Neural progenitor cell (in vitro differentiated cells): ENCODE data around the gene SCAMP2. TPM values are rescaled to one million over a fixed set of nuclear protein-coding genes. Genes with fewer than 3 reads are reported as not detected.

ENCODE experiments used
- DNase-seq: peaks from one replicate; pipeline ENCODE4 v3.0.0-alpha.2; 2016; ENCODE audit warnings: low spot score
- H2AFZ ChIP-seq: fragments of 200-600 bp; sonication (generic); replicated peaks from 2 replicates; pipeline ENCODE4 v1.6.1; 2016; ENCODE audit warnings: antibody characterized with exemption
- H3F3A ChIP-seq: fragments of 200-600 bp; sonication (generic); 2 replicates; pipeline ENCODE4 v1.6.1; 2016; ENCODE audit warnings: antibody characterized with exemption, low read depth
- H3K27ac ChIP-seq: fragments of 200-600 bp; sonication (generic); 2 replicates; pipeline ENCODE4 v1.5.1; 2016; ENCODE audit warnings: mild to moderate bottlenecking
- H3K27me3 ChIP-seq: fragments of 200-600 bp; sonication (generic); 2 replicates; pipeline ENCODE4 v1.6.1; 2016; ENCODE audit warnings: mild to moderate bottlenecking, moderate library complexity
- H3K36me3 ChIP-seq: fragments of 200-600 bp; sonication (generic); 2 replicates; pipeline ENCODE4 v1.5.1; 2016
- H3K4me1 ChIP-seq: fragments of 200-600 bp; sonication (generic); 2 replicates; pipeline ENCODE4 v1.6.1; 2016; ENCODE audit warnings: mixed run types
- H3K4me2 ChIP-seq: fragments of 200-600 bp; sonication (generic); 2 replicates; pipeline ENCODE4 v1.6.1; 2016
- H3K4me3 ChIP-seq: fragments of 200-600 bp; sonication (generic); 2 replicates; pipeline ENCODE4 v1.5.1; 2016
- H3K79me2 ChIP-seq: fragments of 200-600 bp; sonication (generic); 2 replicates; pipeline ENCODE4 v1.6.1; 2016; ENCODE audit warnings: low read depth
- H3K9ac ChIP-seq: fragments of 200-600 bp; sonication (generic); 2 replicates; pipeline ENCODE4 v1.6.1; 2016
- H3K9me3 ChIP-seq: fragments of 200-600 bp; sonication (generic); 2 replicates; pipeline ENCODE4 v1.5.1; 2016; ENCODE audit warnings: low read depth
- H4K20me1 ChIP-seq: fragments of 200-600 bp; sonication (generic); 2 replicates; pipeline ENCODE4 v1.6.1; 2016; ENCODE audit warnings: low read depth
- H3K27ac Mint-ChIP-seq: 3 replicates; pipeline ENCODE4 v1.8.0; 2021; ENCODE audit warnings: mixed read lengths
- H3K27me3 Mint-ChIP-seq: 2 replicates; pipeline ENCODE4 v1.8.0; 2022; ENCODE audit warnings: low read depth, mild to moderate bottlenecking, inconsistent platforms, moderate library complexity, mixed read lengths; ENCODE audit not compliant: insufficient read depth
- H3K36me3 Mint-ChIP-seq: 3 replicates; pipeline ENCODE4 v1.8.0; 2021; ENCODE audit warnings: mixed read lengths
- H3K4me1 Mint-ChIP-seq: 3 replicates; pipeline ENCODE4 v1.8.0; 2021; ENCODE audit warnings: mixed read lengths
- H3K4me3 Mint-ChIP-seq: 3 replicates; pipeline ENCODE4 v1.8.0; 2021; ENCODE audit warnings: mild to moderate bottlenecking, moderate library complexity, mixed read lengths
- H3K9me3 Mint-ChIP-seq: 3 replicates; pipeline ENCODE4 v1.8.0; 2020; ENCODE audit warnings: mixed read lengths
- CTCF ChIP-seq: fragments of 200-600 bp; sonication (generic); IDR thresholded peaks from 2 replicates; pipeline ENCODE4 v1.5.1; 2017; ENCODE audit warnings: antibody characterized with exemption, mild to moderate bottlenecking
- EZH2 ChIP-seq: fragments of 200-600 bp; sonication (generic); IDR thresholded peaks from 2 replicates; pipeline ENCODE4 v1.6.1; 2017; ENCODE audit warnings: antibody characterized with exemption, mild to moderate bottlenecking, moderate library complexity
- EZH2phosphoT487 ChIP-seq: fragments of 200-600 bp; sonication (generic); IDR thresholded peaks from 2 replicates; pipeline ENCODE4 v1.6.1; 2017; ENCODE audit warnings: antibody characterized with exemption
- total RNA-seq: library from RNA; depleted of rRNA; stranded (reverse); fragments of >200 nt; gene quantifications from 2 replicates; pipeline ENCODE4 v1.2.3, GENCODE V29; 2015; ENCODE audit warnings: low replicate concordance

SCAMP2 gene
- total RNA-seq, 1 donor from 2014 or later = 19.4 TPM

GRCh38 chr15:74864296-74864695 lies 8.9 kb downstream of the SCAMP2 start:
- Histone ChIP-seq H3K79me2 (peaks cover 48% of the 10 kb centered on the region), H3K9me3 (no peaks in the 10 kb centered on the region), H3K36me3 (no peaks in the 10 kb centered on the region), H3K4me2 (no peak overlapping the region), H3K27ac (no peak overlapping the region), H3F3A (no peaks in the 10 kb centered on the region), H3K4me1 (no peaks in the 10 kb centered on the region), H3K27me3 (no peaks in the 10 kb centered on the region), H3K9ac (no peak overlapping the region), H3K4me3 (no peak overlapping the region), H2AFZ (no peak overlapping the region), H4K20me1 (no peaks in the 10 kb centered on the region)
- H3K27me3 Mint-ChIP-seq = no peaks in the 10 kb centered on the region
- peaks cover 21% of the 10 kb centered on the region for H3K36me3 Mint-ChIP-seq
- peak overlapping the region; percentile 40 for H3K27ac Mint-ChIP-seq
- peaks cover 6% of the 10 kb centered on the region for H3K9me3 Mint-ChIP-seq
- DNase-seq = no peak
- TF ChIP-seq EZH2phosphoT487 (no peak), CTCF (no peak), EZH2 (no peak)
- H3K4me3 Mint-ChIP-seq = no peak overlapping the region
- H3K4me1 Mint-ChIP-seq = peaks cover 5% of the 10 kb centered on the region

- no peaks in the 10 kb centered on the region for H3K27me3 ChIP-seq
- no peaks in the 10 kb centered on the region for H3F3A ChIP-seq
- peaks cover 5% of the 10 kb centered on the region for H4K20me1 ChIP-seq
- no peak for DNase-seq
- TF ChIP-seq EZH2phosphoT487 (no peak), CTCF (no peak), EZH2 (no peak)
- no peak overlapping the region for H3K4me2 ChIP-seq
- no peaks in the 10 kb centered on the region for H3K9me3 ChIP-seq
- Mint-ChIP-seq H3K36me3 (peaks cover 19% of the 10 kb centered on the region), H3K4me1 (peaks cover 5% of the 10 kb centered on the region), H3K27me3 (no peaks in the 10 kb centered on the region), H3K9me3 (peaks cover 6% of the 10 kb centered on the region), H3K27ac (no peak overlapping the region), H3K4me3 (no peak overlapping the region)
- H3K79me2 ChIP-seq = peaks cover 39% of the 10 kb centered on the region
- no peak overlapping the region for H3K27ac ChIP-seq
- H2AFZ ChIP-seq = no peak overlapping the region
- H3K4me1 ChIP-seq = no peaks in the 10 kb centered on the region
- no peaks in the 10 kb centered on the region for H3K36me3 ChIP-seq
- H3K9ac ChIP-seq = no peak overlapping the region
- H3K4me3 ChIP-seq = no peak overlapping the region
Measured at GRCh38 chr15:74863239-74864056, 9.7 kb downstream of the SCAMP2 start.

GRCh38 chr15:74858369-74858740 lies 14.8 kb downstream of the SCAMP2 start:
- H3K27me3 ChIP-seq = no peaks in the 10 kb centered on the region
- H3K9me3 Mint-ChIP-seq = no peaks in the 10 kb centered on the region
- peaks cover 9% of the 10 kb centered on the region for H3K79me2 ChIP-seq
- peak overlapping the region; percentile 37 for H3K27ac Mint-ChIP-seq
- H3K27ac ChIP-seq = no peak overlapping the region
- no peaks in the 10 kb centered on the region for H3K4me1 ChIP-seq
- H4K20me1 ChIP-seq = peaks cover 13% of the 10 kb centered on the region
- H3K4me2 ChIP-seq = no peak overlapping the region
- no peak for DNase-seq
- no peaks in the 10 kb centered on the region for H3K36me3 ChIP-seq
- no peak overlapping the region for H3K4me3 Mint-ChIP-seq
- no peak overlapping the region for H3K4me3 ChIP-seq
- H3F3A ChIP-seq = no peaks in the 10 kb centered on the region
- H3K36me3 Mint-ChIP-seq = peaks cover under 1% of the 10 kb centered on the region
- TF ChIP-seq EZH2phosphoT487 (no peak), EZH2 (no peak), CTCF (no peak)
- H2AFZ ChIP-seq = no peak overlapping the region
- H3K4me1 Mint-ChIP-seq = peaks cover 6% of the 10 kb centered on the region
- no peaks in the 10 kb centered on the region for H3K9me3 ChIP-seq
- no peak overlapping the region for H3K9ac ChIP-seq
- peaks cover 3% of the 10 kb centered on the region for H3K27me3 Mint-ChIP-seq
